ELF-1 (cell line): ENCODE measurements around the gene RBMXL3.
"Not testable (repeated sequence)": the region's sequence is repeated elsewhere in the genome, so short reads cannot be mapped to it uniquely, and the experiment has no call there.

Experiments
- DNase-seq: peaks from one replicate; pipeline ENCODE4 v3.0.0-alpha.2; 2016; ENCODE audit warnings: low read depth, low spot score

RBMXL3 gene

GRCh38 chrX:115189110-115189509 is at the start of gene RBMXL3:
TSS of gene RBMXL3 (plus strand) at chrX:115189410. CDS start at chrX:115189442, 32 bp downstream.
- no peak for DNase-seq

DNA sequence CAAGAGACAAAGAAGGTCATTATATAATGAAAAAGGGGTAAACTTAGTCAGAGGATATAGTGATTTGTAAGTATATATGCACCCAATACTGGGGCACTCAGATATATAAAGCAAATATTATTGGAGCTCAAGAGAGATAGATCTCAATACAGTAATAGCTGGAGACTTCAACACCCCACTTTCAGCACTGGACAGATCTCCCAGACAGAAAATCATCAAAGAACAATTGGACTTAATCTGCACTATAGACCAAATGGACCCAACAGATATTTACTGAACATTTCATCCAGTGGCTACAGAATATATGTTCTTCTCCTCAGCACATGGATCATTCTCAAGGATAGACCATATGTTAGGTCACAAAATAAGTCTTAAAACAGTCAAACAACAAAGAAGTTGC is 47.2 kb upstream of the RBMXL3 start:
- no peak for DNase-seq

GRCh38 chrX:115147220-115147619 is 42.0 kb upstream of the RBMXL3 start:
- DNase-seq: no peak

GRCh38 chrX:115173181-115173580 is 16.0 kb upstream of the RBMXL3 start:
- peak; percentile 31 for DNase-seq

DNA sequence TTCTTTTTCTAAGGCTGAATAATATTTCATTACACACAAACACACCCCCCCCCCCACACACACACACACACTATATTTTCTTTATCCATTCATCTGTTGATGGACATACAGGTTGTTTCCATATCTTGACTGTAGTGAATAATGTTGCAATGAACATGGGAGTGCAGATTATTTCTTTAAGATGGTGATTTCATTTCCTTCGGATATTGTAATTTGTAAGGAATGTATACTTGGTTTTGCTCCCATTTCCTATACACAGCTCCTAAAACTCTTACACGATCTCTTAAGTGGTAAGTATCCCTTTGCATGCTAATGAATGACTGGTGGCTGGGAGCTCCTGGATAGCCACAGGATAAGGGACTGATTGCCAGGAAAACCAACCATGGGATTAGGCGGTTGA is 14.7 kb upstream of the RBMXL3 start:
- no peak for DNase-seq

- DNase-seq: no peak
These were observed 11.3 kb upstream of the RBMXL3 start for GRCh38 chrX:115177932-115178331.

GRCh38 chrX:115178473-115178872 is 10.7 kb upstream of the RBMXL3 start:
- DNase-seq: no peak

DNA sequence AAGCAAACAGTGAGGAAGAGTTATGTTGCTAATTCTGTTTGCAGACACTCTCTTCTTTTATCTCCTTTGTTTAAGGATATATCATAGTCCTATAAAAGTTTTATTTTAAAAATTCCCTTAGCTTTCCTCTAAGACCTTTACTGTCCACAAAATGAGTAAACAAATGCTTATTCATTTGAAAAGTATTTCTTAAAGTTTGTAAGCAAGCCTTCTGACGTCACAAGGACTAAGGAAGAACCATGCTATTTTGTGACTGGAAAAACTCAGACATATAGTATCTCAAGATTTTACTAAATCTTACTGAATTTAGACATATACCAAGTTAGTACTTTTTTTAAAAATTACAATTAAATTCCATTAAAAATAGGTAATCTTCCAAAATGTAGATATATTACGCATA is 5.2 kb upstream of the RBMXL3 start:
- DNase-seq: no peak

DNA sequence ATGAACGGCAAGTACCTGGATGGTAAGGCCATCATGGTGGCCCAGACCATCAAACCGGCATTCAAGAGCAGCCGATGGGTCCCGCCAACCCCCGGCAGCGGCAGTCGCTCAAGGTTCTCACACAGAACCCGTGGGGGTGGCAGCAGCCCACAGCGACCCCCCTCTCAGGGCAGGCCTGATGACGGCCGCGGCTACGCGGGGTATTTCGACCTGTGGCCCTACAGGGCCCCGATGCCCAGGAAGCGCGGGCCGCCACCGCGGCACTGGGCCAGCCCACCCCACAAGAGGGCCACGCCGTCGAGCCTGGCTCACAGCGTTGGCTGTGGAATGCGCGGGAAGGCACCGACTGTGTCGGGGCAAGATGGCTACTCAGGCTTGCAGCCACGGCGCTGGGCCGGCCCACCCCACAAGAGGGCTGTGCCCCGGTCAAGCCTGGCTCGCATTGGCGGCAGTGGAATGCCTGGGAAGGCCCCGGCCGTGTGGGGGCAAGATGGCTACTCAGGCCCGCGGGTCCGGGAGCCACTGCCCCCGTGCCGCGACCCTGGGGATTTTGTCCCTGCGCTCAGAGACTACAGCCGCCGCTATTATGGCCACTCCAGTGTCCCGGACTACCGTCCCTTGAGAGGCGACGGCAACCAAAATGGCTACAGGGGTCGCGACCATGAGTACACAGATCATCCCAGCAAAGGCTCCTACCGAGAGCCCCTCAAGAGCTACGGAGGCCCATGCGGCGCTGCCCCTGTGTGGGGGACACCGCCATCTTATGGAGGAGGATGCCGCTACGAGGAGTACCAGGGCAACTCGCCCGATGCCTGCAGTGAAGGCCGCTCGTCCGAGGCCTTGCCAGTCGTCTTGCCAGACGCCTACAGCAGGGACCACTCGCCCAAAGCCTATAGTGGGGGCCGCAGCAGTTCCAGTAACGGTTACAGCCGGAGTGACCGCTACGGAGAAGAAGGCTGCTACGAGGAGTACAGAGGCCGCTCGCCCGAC is 731 bp downstream of the RBMXL3 start:
- DNase-seq: no peak

DNA sequence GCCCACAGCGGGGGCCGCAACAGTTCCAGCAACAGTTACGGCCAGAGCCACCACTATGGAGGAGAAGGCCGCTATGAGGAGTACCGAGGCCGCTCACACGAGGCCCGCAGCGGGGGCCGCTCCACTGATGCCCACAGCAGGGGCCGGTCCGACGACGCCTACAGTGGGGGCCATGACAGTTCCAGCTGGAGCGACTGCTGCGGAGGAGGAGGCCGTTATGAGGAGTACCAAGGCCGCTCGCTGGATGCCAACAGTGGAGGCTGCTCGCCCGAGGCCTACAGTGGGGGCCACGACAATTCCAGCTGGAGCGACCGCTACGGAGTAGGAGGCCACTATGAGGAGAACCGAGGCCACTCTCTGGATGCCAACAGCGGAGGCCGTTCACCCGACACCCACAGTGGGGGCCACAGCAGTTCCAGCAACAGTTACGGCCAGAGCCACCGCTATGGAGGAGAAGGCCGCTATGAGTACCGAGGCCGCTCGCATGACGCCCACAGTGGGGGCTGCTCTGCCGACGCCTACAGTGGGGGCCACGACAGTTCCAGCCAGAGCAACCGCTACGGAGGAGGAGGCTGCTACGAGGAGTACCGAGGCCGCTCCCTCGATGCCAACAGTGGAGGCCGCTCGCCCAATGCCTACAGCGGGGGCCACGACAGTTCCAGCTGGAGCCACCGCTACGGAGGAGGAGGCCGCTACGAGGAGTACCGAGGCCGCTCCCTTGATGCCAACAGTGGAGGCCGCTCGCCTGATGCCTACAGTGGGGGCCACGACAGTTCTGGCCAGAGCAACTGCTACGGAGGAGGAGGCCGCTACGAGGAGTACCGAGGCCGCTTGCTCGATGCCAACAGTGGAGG is 1.7 kb downstream of the RBMXL3 start:
- no peak for DNase-seq

DNA sequence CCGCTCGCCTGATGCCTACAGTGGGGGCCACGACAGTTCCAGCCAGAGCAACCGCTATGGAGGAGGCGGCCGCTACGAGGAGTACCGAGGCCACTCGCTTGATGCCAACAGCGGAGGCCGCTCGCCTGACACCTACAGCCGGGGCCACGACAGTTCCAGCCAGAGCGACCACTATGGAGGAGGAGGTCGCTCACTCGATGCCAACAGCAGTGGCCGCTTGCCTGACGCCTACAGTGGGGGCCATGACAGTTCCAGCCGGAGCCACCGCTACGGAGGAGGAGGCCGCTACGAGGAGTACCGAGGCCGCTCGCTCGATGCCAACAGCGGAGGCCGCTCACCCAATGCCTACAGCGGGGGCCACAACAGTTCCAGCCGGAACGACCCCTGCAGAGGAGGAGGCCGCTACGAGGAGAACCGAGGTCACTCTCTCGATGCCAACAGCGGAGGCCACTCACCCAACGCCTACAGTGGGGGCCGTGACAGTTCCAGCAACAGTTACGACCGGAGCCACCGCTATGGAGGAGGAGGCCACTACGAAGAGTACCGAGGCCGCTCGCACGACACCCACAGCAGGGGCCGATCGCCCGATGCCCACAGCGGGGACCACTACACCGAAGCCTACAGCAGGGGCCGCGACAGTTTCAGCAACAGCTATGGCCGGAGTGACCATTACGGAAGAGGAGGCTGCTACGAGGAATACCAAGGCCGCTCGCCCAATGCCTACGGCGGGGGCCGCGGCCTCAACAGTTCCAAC is 2.5 kb downstream of the RBMXL3 start:
- no peak for DNase-seq

- no peak for DNase-seq
These were observed 3.1 kb downstream of the RBMXL3 start for GRCh38 chrX:115192244-115192700.

GRCh38 chrX:115204040-115204439 is 14.8 kb downstream of the RBMXL3 start:
- no peak for DNase-seq

DNA sequence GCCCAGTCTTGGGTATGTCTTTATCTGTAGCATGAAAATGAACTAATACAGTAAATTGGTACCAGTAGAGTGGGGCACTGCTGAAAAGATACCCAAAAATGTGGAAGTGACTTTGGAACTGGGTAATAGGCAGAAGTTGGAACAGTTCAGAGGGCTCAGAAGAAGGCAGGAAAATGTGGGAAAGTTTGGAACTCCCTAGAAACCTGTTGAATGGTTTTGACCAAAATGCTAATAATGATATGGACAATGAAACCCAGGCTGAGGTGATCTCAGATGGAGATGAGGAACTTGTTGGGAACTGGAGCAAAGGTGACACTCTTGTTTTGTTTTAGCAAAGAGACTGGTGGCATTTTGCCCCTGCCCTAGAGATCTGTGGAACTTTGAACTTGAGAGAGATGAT is 20.3 kb downstream of the RBMXL3 start:
- not testable (repeated sequence) for DNase-seq

DNA sequence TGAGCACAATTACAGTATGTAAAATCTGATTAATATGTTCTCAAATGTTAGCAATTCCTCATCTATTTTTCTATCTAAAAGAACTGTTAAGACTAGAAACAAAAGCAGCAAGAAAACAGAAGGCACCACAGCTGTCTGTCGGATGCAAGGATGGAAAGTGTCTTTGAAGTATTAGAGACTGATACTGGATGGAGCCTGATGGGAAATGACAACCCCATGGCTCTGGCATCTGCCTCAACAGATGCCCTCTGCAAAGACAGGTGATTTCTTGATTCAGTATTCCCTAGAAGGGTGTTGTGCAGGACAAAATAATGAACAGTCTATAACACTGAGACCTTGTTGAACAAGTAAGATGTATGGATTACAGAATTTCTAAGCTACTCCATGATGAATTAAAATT is 24.9 kb downstream of the RBMXL3 start:
- no peak for DNase-seq

DNA sequence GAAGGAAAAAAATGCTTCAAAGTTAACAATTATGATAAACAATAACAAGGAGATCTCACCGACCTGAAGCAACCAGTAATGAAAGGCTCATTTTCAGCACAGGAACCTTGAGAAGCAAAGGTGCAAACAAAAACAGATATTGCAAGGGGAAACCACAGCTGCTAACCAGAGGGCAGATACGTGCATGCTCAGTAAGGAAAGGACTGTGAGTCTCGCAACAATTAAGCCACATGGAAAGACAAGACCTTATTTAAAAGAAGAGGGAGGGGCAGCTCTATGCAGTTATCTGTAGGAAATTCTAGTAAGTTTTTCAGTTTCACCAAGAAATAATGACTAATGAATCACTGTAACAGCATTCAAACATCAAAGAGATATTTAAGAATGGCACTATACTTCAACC is 25.4 kb downstream of the RBMXL3 start:
- DNase-seq: no peak

DNA sequence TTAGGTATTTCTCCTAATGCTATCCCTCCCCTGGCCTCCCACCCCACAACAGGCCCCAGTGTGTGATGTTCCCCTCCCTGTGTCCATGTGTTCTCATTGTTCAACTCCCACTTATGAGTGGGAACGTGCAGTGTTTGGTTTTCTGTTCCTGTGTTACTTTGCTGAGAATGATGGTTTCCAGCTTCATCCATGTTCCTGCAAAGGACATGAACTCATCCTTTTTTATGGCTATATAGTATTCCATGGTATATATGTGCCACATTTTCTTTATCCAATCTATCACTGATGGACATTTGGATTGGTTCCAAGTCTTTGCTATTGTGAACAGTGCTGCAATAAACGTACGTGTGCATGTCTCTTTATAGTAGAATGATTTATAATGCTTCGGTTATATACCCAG is 28.1 kb downstream of the RBMXL3 start:
- DNase-seq: not testable (repeated sequence)

DNA sequence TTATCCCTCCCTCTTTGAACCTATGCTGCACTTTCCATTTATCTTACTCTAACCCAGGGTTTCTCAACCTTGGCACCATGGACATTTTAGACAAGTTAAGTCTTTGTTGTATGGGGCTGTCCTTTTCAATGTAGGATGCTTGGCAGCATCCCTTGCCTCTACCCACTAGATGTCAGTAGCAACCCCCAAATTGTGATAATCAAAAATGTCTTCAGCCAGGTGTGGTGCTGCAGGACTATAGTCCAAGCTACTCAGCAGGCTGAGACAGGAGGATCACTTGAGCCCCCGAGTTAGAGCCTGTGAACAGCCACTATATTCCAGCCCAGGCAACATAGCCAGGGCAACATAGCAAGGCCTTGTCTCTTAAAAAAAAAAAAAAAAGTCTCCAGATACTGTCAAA is 37.7 kb downstream of the RBMXL3 start:
- peak; percentile 64 for DNase-seq

DNA sequence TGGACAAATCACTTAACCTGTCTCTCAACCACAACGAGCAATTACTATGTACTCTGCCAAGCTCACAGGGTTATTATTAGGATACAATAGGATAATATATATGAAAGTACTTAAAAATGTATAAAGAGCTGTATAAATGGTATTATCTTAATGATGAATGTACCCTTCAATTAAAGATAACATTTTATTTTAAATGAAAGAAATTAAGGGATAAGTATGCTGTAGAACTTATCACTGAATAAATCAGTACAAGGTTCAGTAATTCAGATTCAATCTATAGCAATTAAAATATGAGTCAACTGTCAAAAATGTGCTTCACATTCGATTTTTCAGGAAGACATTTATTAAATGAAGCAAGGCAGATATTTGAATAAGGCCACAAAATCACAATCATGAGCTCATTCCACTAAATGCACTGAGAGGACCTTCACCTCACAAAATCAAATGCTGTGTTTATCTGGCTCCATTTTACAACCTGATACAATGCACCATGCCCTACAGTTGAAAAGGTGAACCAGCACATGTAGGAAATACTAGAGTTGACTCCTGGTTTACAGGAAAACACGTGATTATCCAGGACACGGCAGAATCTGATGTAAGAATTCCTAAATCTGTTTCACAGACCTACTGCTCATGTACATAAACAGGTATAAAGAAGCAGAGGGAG is 40.3 kb downstream of the RBMXL3 start:
- no peak for DNase-seq

GRCh38 chrX:115232933-115233496 is 43.8 kb downstream of the RBMXL3 start:
- DNase-seq: no peak
